Activated CD8-positive, alpha-beta T cell treated with anti-CD3 and anti-CD28 coated beads for 36 hours (primary cell): Measurements from ENCODE around the gene C19orf44. TPM values are rescaled to one million over a fixed set of nuclear protein-coding genes. Genes with fewer than 3 reads are reported as not detected.

Source experiments
- ATAC-seq: fragments of 200-7000 bp; cut with Tn5 transposase; one replicate; pipeline ENCODE4 v1.10.0; 2021; ENCODE audit warnings: mild to moderate bottlenecking, moderate library complexity
- CTCF ChIA-PET: fragments of 350-600 bp; sonication (Branson Sonifier 250); formaldehyde crosslinking; loops from one replicate; lab custom pipeline; 2021; ENCODE audit warnings: antibody characterized with exemption; lab: Charles Lee
- POLR2A ChIA-PET: fragments of 350-600 bp; sonication (Branson Sonifier 250); formaldehyde crosslinking; loops from one replicate; lab custom pipeline; 2021; ENCODE audit warnings: antibody characterized with exemption; lab: Charles Lee
- DNase-seq: peaks from one replicate; pipeline ENCODE4 v3.0.0-alpha.2; 2020
- H3K27ac Mint-ChIP-seq: one replicate; pipeline ENCODE4 v1.8.0; 2021; ENCODE audit warnings: mild to moderate bottlenecking, mixed read lengths
- H3K27me3 Mint-ChIP-seq: one replicate; pipeline ENCODE4 v1.8.0; 2021; ENCODE audit warnings: mixed read lengths
- H3K36me3 Mint-ChIP-seq: one replicate; pipeline ENCODE4 v1.8.0; 2021; ENCODE audit warnings: low read depth, mixed read lengths
- H3K4me1 Mint-ChIP-seq: one replicate; pipeline ENCODE4 v1.8.0; 2021; ENCODE audit warnings: low read depth, mixed read lengths
- H3K4me3 Mint-ChIP-seq: one replicate; pipeline ENCODE4 v1.8.0; 2021; ENCODE audit warnings: mild to moderate bottlenecking, moderate library complexity, mixed read lengths
- H3K9me3 Mint-ChIP-seq: one replicate; pipeline ENCODE4 v1.8.0; 2021; ENCODE audit warnings: mixed read lengths
- intact Hi-C: fragments of 100-400 bp; cut with micrococcal nuclease; formaldehyde crosslinking; loops from one replicate; pipeline ENCODE4 v1.10.0; 2022
- total RNA-seq, 2 experiments: library from RNA; stranded (reverse); gene quantifications; one replicate each; pipeline ENCODE4 v1.2.3, GENCODE V29; 2021
- TF ChIP-seq, protein P1 (sequence below): fragments of 200-600 bp; IDR thresholded peaks from one replicate; pipeline ENCODE4 v1.8.0; 2022; ENCODE audit warnings: antibody characterized with exemption, mild to moderate bottlenecking

The C19orf44 gene
- total RNA-seq, 2 experiments from 2014 or later, result 1.9 to 2.3 TPM

- DNase-seq, result no peak
- no peak for ATAC-seq
- intact Hi-C loops, result no loop called here
- peaks cover 55% of the 10 kb centered on the region for H3K36me3 Mint-ChIP-seq
- peaks cover 5% of the 10 kb centered on the region for H3K4me1 Mint-ChIP-seq
- H3K27me3 Mint-ChIP-seq, result no peaks in the 10 kb centered on the region
- TF ChIP-seq, protein P1, sequence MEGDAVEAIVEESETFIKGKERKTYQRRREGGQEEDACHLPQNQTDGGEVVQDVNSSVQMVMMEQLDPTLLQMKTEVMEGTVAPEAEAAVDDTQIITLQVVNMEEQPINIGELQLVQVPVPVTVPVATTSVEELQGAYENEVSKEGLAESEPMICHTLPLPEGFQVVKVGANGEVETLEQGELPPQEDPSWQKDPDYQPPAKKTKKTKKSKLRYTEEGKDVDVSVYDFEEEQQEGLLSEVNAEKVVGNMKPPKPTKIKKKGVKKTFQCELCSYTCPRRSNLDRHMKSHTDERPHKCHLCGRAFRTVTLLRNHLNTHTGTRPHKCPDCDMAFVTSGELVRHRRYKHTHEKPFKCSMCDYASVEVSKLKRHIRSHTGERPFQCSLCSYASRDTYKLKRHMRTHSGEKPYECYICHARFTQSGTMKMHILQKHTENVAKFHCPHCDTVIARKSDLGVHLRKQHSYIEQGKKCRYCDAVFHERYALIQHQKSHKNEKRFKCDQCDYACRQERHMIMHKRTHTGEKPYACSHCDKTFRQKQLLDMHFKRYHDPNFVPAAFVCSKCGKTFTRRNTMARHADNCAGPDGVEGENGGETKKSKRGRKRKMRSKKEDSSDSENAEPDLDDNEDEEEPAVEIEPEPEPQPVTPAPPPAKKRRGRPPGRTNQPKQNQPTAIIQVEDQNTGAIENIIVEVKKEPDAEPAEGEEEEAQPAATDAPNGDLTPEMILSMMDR, result no peak
- ChIA-PET CTCF (no interaction called here), POLR2A (interaction anchor here (0.5 to 2.4 kb wide), 3 partner anchors 9 to 28 kb away, joined by 3 to 7 read pairs (median 4); no protein-coding TSS in a partner anchor)
- no peak overlapping the region for H3K27ac Mint-ChIP-seq
- H3K9me3 Mint-ChIP-seq, result no peaks in the 10 kb centered on the region
- no peak overlapping the region for H3K4me3 Mint-ChIP-seq
Observed at GRCh38 chr19:16532440-16533234, 36.4 kb downstream of the C19orf44 start.

DNA sequence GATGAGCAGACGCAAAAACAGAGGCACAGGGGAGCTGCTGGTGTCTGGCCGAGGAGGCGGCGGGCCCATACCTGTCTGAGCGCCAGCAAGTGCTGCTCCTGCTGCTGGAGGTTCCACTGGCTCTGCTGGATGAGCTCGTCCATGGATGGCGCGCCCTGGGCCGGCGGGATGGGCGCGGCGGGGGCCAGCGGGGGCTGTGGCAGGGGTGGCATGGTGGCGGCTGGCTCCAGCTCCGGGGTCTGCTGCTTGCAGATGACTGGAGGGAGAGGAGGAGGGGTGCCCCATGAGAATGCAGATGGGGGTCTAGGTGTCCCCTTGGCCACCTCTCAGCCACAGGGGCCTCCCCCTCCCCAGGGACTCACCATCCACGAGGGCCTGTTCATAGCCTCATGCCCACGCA lies 39.2 kb downstream of the C19orf44 start:
- intact Hi-C loops, result no loop called here
- no peak overlapping the region for H3K4me3 Mint-ChIP-seq
- H3K36me3 Mint-ChIP-seq, result peaks cover 64% of the 10 kb centered on the region
- H3K9me3 Mint-ChIP-seq, result no peaks in the 10 kb centered on the region
- no peak overlapping the region for H3K27ac Mint-ChIP-seq
- H3K4me1 Mint-ChIP-seq, result peaks cover 23% of the 10 kb centered on the region
- TF ChIP-seq, protein P1, result no peak
- ChIA-PET CTCF (interaction anchor here (1.0 kb wide), 1 partner anchor 20 kb away, joined by 5 read pairs; no protein-coding TSS in a partner anchor), POLR2A (interaction anchor here (0.7 to 1.3 kb wide), 2 partner anchors 8 to 14 kb away, joined by 3 to 4 read pairs; no protein-coding TSS in a partner anchor)
- H3K27me3 Mint-ChIP-seq, result no peaks in the 10 kb centered on the region
- ATAC-seq (no peak), DNase-seq (no peak)

- Mint-ChIP-seq H3K4me3 (no peak overlapping the region), H3K36me3 (peaks cover 66% of the 10 kb centered on the region), H3K9me3 (no peaks in the 10 kb centered on the region), H3K4me1 (peaks cover 27% of the 10 kb centered on the region), H3K27ac (no peak overlapping the region), H3K27me3 (no peaks in the 10 kb centered on the region)
- TF ChIP-seq, protein P1, result no peak
- intact Hi-C loops, result no loop called here
- ATAC-seq, result no peak
- CTCF ChIA-PET, result no interaction called here
- POLR2A ChIA-PET, result interaction anchor here (1.3 kb wide), 1 partner anchor 9 kb away, joined by 4 read pairs; no protein-coding TSS in a partner anchor
- DNase-seq, result no peak
Observed at GRCh38 chr19:16536130-16536529, 39.9 kb downstream of the C19orf44 start.

GRCh38 chr19:16537111-16537510 lies 40.9 kb downstream of the C19orf44 start:
- POLR2A ChIA-PET, result interaction anchor here (0.6 kb wide), 1 partner anchor 28 kb away, joined by 3 read pairs; no protein-coding TSS in a partner anchor
- Mint-ChIP-seq H3K36me3 (peaks cover 64% of the 10 kb centered on the region), H3K4me3 (no peak overlapping the region), H3K4me1 (peaks cover 33% of the 10 kb centered on the region), H3K9me3 (no peaks in the 10 kb centered on the region), H3K27me3 (no peaks in the 10 kb centered on the region), H3K27ac (no peak overlapping the region)
- DNase-seq, result no peak
- CTCF ChIA-PET, result no interaction called here
- no peak for ATAC-seq
- TF ChIP-seq, protein P1, result no peak
- intact Hi-C loops, result no loop called here

DNA sequence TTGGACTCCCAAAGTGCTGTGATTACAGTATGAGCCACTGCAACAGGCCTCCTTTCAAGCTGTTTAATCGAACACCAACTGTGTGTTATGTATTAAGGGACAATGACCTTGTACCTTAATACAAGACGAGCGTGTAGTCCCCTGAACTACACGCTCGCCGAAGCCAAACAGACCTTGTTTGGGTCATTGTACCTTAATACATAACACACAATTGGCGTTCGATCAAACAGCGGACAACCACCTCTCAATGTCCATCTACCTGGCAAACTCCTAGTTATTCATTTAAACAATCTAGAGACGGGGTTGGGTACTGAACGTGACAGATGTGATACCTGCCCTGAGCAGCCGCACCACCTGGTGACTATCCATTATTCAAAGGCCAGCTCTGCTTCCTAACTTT lies 44.8 kb downstream of the C19orf44 start:
- no peaks in the 10 kb centered on the region for H3K9me3 Mint-ChIP-seq
- H3K27ac Mint-ChIP-seq, result peak overlapping the region; percentile 66
- intact Hi-C loops, result no loop called here
- H3K4me3 Mint-ChIP-seq, result peak overlapping the region; percentile 83
- ATAC-seq (no peak), DNase-seq (no peak)
- peaks cover 48% of the 10 kb centered on the region for H3K4me1 Mint-ChIP-seq
- CTCF ChIA-PET, result no interaction called here
- H3K36me3 Mint-ChIP-seq, result peaks cover 50% of the 10 kb centered on the region
- TF ChIP-seq, protein P1, result no peak
- H3K27me3 Mint-ChIP-seq, result no peaks in the 10 kb centered on the region
- POLR2A ChIA-PET, result interaction anchor here (1.0 to 4.4 kb wide), 5 partner anchors 13 to 274 kb away, joined by 3 to 35 read pairs (median 3); partner anchors contain the start of gene MED26
